GM18868 (cell line): ENCODE data around the gene PRSS21.

Source experiments
- ATAC-seq: cut with Tn5 transposase; IDR thresholded peaks from one replicate; pipeline ENCODE4 v1.9.1; 2021; ENCODE audit warnings: mild to moderate bottlenecking, moderate library complexity; ENCODE audit not compliant: unreplicated experiment

Gene PRSS21

GRCh38 chr16:2840914-2841313 is 23.9 kb downstream of the PRSS21 start:
- ATAC-seq, result no peak

- ATAC-seq, result no peak
Measured at GRCh38 chr16:2841606-2842339, 24.7 kb downstream of the PRSS21 start.

GRCh38 chr16:2842340-2843000 is 25.4 kb downstream of the PRSS21 start:
- ATAC-seq, result no peak

GRCh38 chr16:2843526-2843925 is 26.5 kb downstream of the PRSS21 start:
- no peak for ATAC-seq

- ATAC-seq, result no peak
Measured at GRCh38 chr16:2845116-2845515, 28.1 kb downstream of the PRSS21 start.

GRCh38 chr16:2846511-2847310 is 29.7 kb downstream of the PRSS21 start:
- no peak for ATAC-seq

GRCh38 chr16:2848933-2849725 is 32.1 kb downstream of the PRSS21 start:
- no peak for ATAC-seq

GRCh38 chr16:2852003-2852730 is 35.1 kb downstream of the PRSS21 start:
- no peak for ATAC-seq

GRCh38 chr16:2852731-2853507 is 35.9 kb downstream of the PRSS21 start:
- ATAC-seq, result no peak

GRCh38 chr16:2853531-2854073 is 36.6 kb downstream of the PRSS21 start:
- no peak for ATAC-seq

GRCh38 chr16:2854700-2855309 is 37.8 kb downstream of the PRSS21 start:
- ATAC-seq, result no peak

- ATAC-seq, result no peak
Measured at GRCh38 chr16:2855536-2855935, 38.5 kb downstream of the PRSS21 start.

GRCh38 chr16:2856061-2856670 is 39.1 kb downstream of the PRSS21 start:
- no peak for ATAC-seq

- no peak for ATAC-seq
Measured at GRCh38 chr16:2856686-2857450, 39.8 kb downstream of the PRSS21 start.

GRCh38 chr16:2857451-2858244 is 40.6 kb downstream of the PRSS21 start, which contains the start of gene PRSS22:
PRSS22 (minus strand) TSS chr16:2858170; CDS start chr16:2858104, 66 bp downstream.
- no peak for ATAC-seq

- ATAC-seq, result no peak
Measured at GRCh38 chr16:2858245-2859025, 41.4 kb downstream of the PRSS21 start.
